SU-DHL-6 (cell line): ENCODE results near the gene ZNRF1.

Source experiments
- H2AFZ ChIP-seq: fragments of 200-600 bp; sonication (generic); 2 replicates; pipeline ENCODE4 v1.6.1; 2014; ENCODE audit warnings: low read depth, mild to moderate bottlenecking, moderate library complexity, mixed read lengths, antibody characterized with exemption, low read length; ENCODE audit not compliant: severe bottlenecking
- H3F3A ChIP-seq: fragments of 200-600 bp; shearing (Covaris generic); 2 replicates; pipeline ENCODE4 v1.6.0; 2016; ENCODE audit warnings: antibody characterized with exemption, mild to moderate bottlenecking; ENCODE audit not compliant: insufficient read depth
- H3K27ac ChIP-seq: fragments of 200-600 bp; sonication (generic); 2 replicates; pipeline ENCODE4 v1.5.1; 2016; ENCODE audit warnings: low read depth, mild to moderate bottlenecking, low read length, moderate library complexity, mixed read lengths
- H3K27me3 ChIP-seq: fragments of 200-600 bp; sonication (generic), shearing (Covaris generic); 2 replicates; pipeline ENCODE4 v1.6.0; 2014; ENCODE audit warnings: mild to moderate bottlenecking, low read length
- H3K36me3 ChIP-seq: fragments of 200-600 bp; sonication (generic); 2 replicates; pipeline ENCODE4 v1.6.1; 2014; ENCODE audit warnings: mild to moderate bottlenecking, low read length, mixed read lengths
- H3K4me2 ChIP-seq: fragments of 300-600, 200-600 bp; shearing (Covaris generic), sonication (generic); 2 replicates; pipeline ENCODE4 v1.6.0; 2014; ENCODE audit warnings: low read length, low read depth, mild to moderate bottlenecking; ENCODE audit not compliant: poor library complexity, severe bottlenecking
- H3K4me3 ChIP-seq: fragments of 200-600 bp; sonication (generic); 2 replicates; pipeline ENCODE4 v1.5.1; 2014; ENCODE audit warnings: antibody characterized with exemption, low read length, mild to moderate bottlenecking, mixed read lengths; ENCODE audit not compliant: insufficient read depth, poor library complexity, severe bottlenecking
- H3K79me2 ChIP-seq: fragments of 200-600 bp; sonication (generic); 2 replicates; pipeline ENCODE4 v1.6.1; 2014; ENCODE audit warnings: mild to moderate bottlenecking, low read length, moderate library complexity; ENCODE audit not compliant: insufficient read depth
- H3K9ac ChIP-seq: fragments of 200-600 bp; sonication (generic); 2 replicates; pipeline ENCODE4 v1.7.0; 2014; ENCODE audit warnings: mild to moderate bottlenecking, low read length
- H3K9me2 ChIP-seq: fragments of 200-600 bp; sonication (generic); replicated peaks from 2 replicates; pipeline ENCODE4 v1.6.1; 2014; ENCODE audit warnings: low read length; ENCODE audit not compliant: insufficient read depth
- H3K9me3 ChIP-seq: fragments of 200-600 bp; sonication (generic); 2 replicates; pipeline ENCODE4 v1.6.1; 2014; ENCODE audit warnings: low read length, mixed read lengths; ENCODE audit not compliant: insufficient read depth
- H4K20me1 ChIP-seq: fragments of 200-600 bp; sonication (generic); 2 replicates; pipeline ENCODE4 v1.6.1; 2014; ENCODE audit warnings: low read depth, mild to moderate bottlenecking, antibody characterized with exemption, low read length, moderate library complexity, mixed read lengths
- CTCF ChIP-seq: fragments of 200-600 bp; sonication (generic); IDR thresholded peaks from one replicate; pipeline ENCODE4 v1.5.1; 2017; ENCODE audit warnings: antibody characterized with exemption, mild to moderate bottlenecking, low read length, moderate library complexity; ENCODE audit not compliant: insufficient read depth, poor library complexity, severe bottlenecking
- EZH2phosphoT487 ChIP-seq: fragments of 200-600 bp; sonication (generic), shearing (Covaris generic); conservative IDR thresholded peaks from 2 replicates; pipeline ENCODE4 v1.6.1; 2018; ENCODE audit warnings: mild to moderate bottlenecking, antibody characterized with exemption, low read length, moderate library complexity, mixed read lengths

Gene ZNRF1

DNA sequence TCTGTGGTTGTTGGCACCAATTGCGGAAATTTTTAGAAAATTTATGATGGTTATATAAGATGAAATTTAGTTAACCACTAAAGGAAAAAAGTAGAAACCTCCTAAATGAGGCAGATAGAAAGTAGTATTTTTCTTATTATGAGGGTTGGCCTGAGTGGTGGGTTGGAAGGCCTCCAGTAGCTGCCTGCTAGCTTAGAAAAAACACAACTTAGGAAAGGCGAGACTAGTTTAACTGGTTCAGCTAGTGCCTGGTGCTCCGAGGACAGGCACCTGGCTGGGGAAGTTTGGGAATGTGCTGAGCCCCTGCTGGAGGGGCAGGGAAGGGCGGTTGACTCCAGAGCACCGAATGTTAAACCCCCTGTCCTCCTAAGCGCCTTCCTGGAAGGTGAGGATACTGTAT lies 97.8 kb downstream of the ZNRF1 start:
- Histone ChIP-seq H3F3A (no peaks in the 10 kb centered on the region), H3K36me3 (no peaks in the 10 kb centered on the region), H4K20me1 (no peaks in the 10 kb centered on the region), H3K27ac (no peak overlapping the region), H3K4me2 (no peak overlapping the region), H3K9me3 (no peaks in the 10 kb centered on the region), H3K9ac (no peak overlapping the region), H3K27me3 (no peaks in the 10 kb centered on the region), H3K79me2 (no peaks in the 10 kb centered on the region), H3K9me2 (no peaks in the 10 kb centered on the region), H3K4me3 (no peak overlapping the region), H2AFZ (no peak overlapping the region)
- TF ChIP-seq CTCF (no peak), EZH2phosphoT487 (no peak)

- no peaks in the 10 kb centered on the region for H3K27me3 ChIP-seq
- no peaks in the 10 kb centered on the region for H3K9me3 ChIP-seq
- no peaks in the 10 kb centered on the region for H3K9me2 ChIP-seq
- no peaks in the 10 kb centered on the region for H3K36me3 ChIP-seq
- no peaks in the 10 kb centered on the region for H3F3A ChIP-seq
- H3K4me3 ChIP-seq, result no peak overlapping the region
- no peak overlapping the region for H3K9ac ChIP-seq
- no peak overlapping the region for H3K27ac ChIP-seq
- no peak for TF ChIP-seq EZH2phosphoT487
- TF ChIP-seq CTCF, result no peak
- no peaks in the 10 kb centered on the region for H3K79me2 ChIP-seq
- H2AFZ ChIP-seq, result no peak overlapping the region
- H4K20me1 ChIP-seq, result no peaks in the 10 kb centered on the region
- no peak overlapping the region for H3K4me2 ChIP-seq
Observed at GRCh38 chr16:75097191-75097761, 98.5 kb downstream of the ZNRF1 start.

DNA sequence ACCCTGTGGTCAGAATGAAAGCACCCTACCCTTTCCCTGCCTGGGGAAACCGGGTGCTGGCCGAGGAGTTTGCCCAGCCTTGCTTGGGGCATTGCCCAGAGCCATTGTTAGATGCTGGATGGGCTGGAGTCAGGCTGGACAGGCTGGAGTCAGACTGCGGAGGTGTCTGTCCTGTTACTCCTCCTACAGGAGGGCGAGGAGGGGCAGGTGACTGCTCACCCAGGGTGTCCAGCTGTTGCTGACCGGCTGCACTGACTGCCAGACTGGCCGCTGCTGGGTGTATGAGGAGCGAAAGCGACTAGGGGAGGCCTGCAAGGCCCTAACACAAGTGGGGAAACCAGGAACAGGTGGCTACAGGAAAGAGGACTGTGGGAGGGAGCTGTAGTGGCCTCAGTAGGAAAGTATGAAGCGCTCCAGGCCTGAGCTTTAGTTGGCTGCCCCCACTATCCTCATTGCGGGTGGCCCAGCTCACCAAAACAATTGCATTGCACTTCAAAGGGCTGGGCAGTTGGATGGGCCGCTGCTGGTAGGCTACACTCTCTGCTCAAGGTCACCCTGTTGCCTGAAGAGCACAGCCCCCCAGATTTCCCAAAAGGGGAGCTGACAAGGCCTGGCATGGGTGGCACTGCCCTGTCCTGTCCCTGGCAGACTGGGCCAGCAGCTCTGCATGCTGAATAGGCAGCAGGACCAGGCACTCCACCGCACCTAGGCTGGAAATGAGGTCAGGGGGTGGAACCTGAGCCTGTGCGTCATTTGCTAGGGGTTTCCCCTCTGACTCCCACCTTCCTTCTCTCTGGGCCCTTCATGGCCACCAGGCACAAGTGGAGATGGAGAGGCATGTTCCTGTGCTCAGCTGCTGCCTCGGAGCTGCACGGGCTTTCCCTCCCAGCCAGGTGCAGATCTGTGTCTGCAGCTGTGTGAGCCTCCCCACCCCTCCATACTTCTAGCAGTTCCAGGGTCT lies 99.4 kb downstream of the ZNRF1 start:
- no peaks in the 10 kb centered on the region for H3K36me3 ChIP-seq
- no peaks in the 10 kb centered on the region for H3K79me2 ChIP-seq
- H3F3A ChIP-seq, result no peaks in the 10 kb centered on the region
- H2AFZ ChIP-seq, result no peak overlapping the region
- H3K9ac ChIP-seq, result no peak overlapping the region
- no peaks in the 10 kb centered on the region for H3K9me3 ChIP-seq
- H3K27me3 ChIP-seq, result no peaks in the 10 kb centered on the region
- no peaks in the 10 kb centered on the region for H3K9me2 ChIP-seq
- no peak overlapping the region for H3K4me2 ChIP-seq
- TF ChIP-seq EZH2phosphoT487, result no peak
- no peak for TF ChIP-seq CTCF
- no peak overlapping the region for H3K27ac ChIP-seq
- no peak overlapping the region for H3K4me3 ChIP-seq
- H4K20me1 ChIP-seq, result no peaks in the 10 kb centered on the region
